Thyroid gland (tissue), 4 donors: Measurements from ENCODE around the gene PTPRJ. TPM values are rescaled to one million over a fixed set of nuclear protein-coding genes. Genes with fewer than 3 reads are reported as not detected.

Experiments
- DNase-seq, 2 donors: peaks; one replicate each; pipeline ENCODE4 v3.0.0-alpha.2; 2019
- H3K27ac ChIP-seq, 3 donors: fragments of 200-600 bp; sonication (generic); 1 replicate in 2 of 3; 2 replicates in 1 of 3; pipeline ENCODE4 v1.5.1; 2016 to 2019; ENCODE audit warnings: mild to moderate bottlenecking in 1 of 3, moderate library complexity in 1 of 3
- H3K27me3 ChIP-seq: fragments of 200-600 bp; sonication (generic); one replicate; pipeline ENCODE4 v1.5.1; 2019
- H3K36me3 ChIP-seq, 2 donors: fragments of 200-600 bp; sonication (generic); one replicate each; pipeline ENCODE4 v1.5.1; 2016 to 2019
- H3K4me1 ChIP-seq, 2 donors: fragments of 200-600 bp; sonication (generic); one replicate each; pipeline ENCODE4 v1.5.1; 2017 to 2019
- H3K4me3 ChIP-seq, 3 donors: fragments of 200-600 bp; sonication (generic); replicated peaks in 1 of 3; 1 replicate in 2 of 3; 2 replicates in 1 of 3; pipeline ENCODE4 v1.5.1; 2016; ENCODE audit warnings: mild to moderate bottlenecking in 1 of 3
- H3K9me3 ChIP-seq: fragments of 200-600 bp; sonication (generic); one replicate; pipeline ENCODE4 v1.5.1; 2017
- POLR2A ChIP-seq, 2 donors: fragments of 450-650 bp; IDR thresholded peaks; one replicate each; pipeline ENCODE4 v1.6.1; 2017; ENCODE audit warnings: antibody characterized with exemption in 2 of 2, mild to moderate bottlenecking in 2 of 2, moderate library complexity in 1 of 2
- WGBS, 2 donors: methylation state at CpG; one replicate each; pipeline ENCODE4 v1.1.5; 2017; 5-methylcytosine and 5-hydroxymethylcytosine counted together
- intact Hi-C: fragments of 100-400 bp; cut with DNase I; formaldehyde crosslinking; loops from one replicate; pipeline ENCODE4 v1.15.1; 2023
- total RNA-seq, 4 donors: library from RNA; depleted of rRNA; stranded (reverse); fragments of >200 nt; gene quantifications; one replicate each; pipeline ENCODE4 v1.2.3, GENCODE V29; 2016
- TF ChIP-seq, protein P1 (sequence below), 6 experiments: fragments of 200-600 bp in 3 of 6; fragments of 450-650 bp in 3 of 6; sonication (generic) in 3 of 6; IDR thresholded peaks; one replicate each; pipeline ENCODE4 v1.5.1; 2016 to 2019; ENCODE audit warnings: antibody characterized with exemption in 6 of 6, mild to moderate bottlenecking in 2 of 6, inconsistent platforms in 1 of 6, moderate library complexity in 1 of 6

Gene PTPRJ
- total RNA-seq, 4 donors from 2014 or later = 45.4 to 81.9 (median 58.6) TPM

DNA sequence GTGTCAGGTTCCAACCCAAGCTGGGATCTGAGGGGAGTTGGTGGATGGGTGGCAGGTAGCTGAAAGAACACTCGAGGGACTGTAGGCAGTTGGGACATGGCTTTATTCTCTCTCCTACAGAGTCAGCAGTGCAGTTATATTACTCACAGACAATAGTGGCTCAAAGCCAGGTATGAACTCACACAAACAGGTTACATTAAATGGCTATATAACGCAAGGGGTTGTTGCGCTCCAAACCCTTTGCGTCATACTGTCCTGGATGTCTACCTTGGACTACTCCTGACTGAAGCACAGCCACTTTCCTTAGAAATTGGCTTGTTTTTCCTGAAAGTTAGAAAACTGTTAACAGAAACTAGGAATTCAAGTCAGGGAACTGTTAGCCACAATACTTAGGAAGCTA is 169.9 kb downstream of the PTPRJ start:
- 72 to 78% methylated on average over 4 of the region's 4 CpGs for WGBS, 2 donors

DNA sequence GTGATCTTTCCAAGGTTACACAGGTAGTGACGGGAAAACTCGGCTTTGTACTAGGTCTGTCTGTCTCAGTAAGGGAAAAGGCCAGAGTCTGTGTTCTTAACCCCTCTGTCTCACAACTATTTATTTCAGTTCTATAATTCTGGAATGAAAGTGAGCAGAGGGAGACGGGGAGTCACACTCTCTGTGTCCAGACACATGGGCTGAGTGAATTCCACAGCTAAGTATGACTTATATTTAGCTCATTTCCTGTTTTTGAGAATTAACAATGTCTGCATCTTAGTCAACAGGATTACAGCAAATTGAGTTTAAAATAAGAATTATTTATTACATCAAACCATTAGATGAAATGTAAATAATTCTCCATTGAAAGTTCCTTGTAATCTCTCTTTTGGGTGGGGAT is 173.8 kb downstream of the PTPRJ start:
- Histone ChIP-seq H3K4me1 (peaks cover 0 to under 1% of the 10 kb centered on the region in 2 donors), H3K27me3 (no peaks in the 10 kb centered on the region), H3K36me3 (peaks cover 34 to 40% of the 10 kb centered on the region in 2 donors), H3K4me3 (no peak overlapping the region), H3K27ac (no peak overlapping the region), H3K9me3 (no peaks in the 10 kb centered on the region)
- WGBS, 2 donors = 92 to 93% methylated on average over 3 of the region's 3 CpGs
- TF ChIP-seq, protein P1, sequence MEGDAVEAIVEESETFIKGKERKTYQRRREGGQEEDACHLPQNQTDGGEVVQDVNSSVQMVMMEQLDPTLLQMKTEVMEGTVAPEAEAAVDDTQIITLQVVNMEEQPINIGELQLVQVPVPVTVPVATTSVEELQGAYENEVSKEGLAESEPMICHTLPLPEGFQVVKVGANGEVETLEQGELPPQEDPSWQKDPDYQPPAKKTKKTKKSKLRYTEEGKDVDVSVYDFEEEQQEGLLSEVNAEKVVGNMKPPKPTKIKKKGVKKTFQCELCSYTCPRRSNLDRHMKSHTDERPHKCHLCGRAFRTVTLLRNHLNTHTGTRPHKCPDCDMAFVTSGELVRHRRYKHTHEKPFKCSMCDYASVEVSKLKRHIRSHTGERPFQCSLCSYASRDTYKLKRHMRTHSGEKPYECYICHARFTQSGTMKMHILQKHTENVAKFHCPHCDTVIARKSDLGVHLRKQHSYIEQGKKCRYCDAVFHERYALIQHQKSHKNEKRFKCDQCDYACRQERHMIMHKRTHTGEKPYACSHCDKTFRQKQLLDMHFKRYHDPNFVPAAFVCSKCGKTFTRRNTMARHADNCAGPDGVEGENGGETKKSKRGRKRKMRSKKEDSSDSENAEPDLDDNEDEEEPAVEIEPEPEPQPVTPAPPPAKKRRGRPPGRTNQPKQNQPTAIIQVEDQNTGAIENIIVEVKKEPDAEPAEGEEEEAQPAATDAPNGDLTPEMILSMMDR (IDR thresholded peaks at IDR 0.05) = no peak
- no peak for TF ChIP-seq POLR2A (IDR thresholded peaks at IDR 0.05)
- DNase-seq = no peak
- intact Hi-C loops = no loop called here

More for the DNA sequence above, 169.9 kb downstream of the PTPRJ start:
- no peak for DNase-seq
- intact Hi-C loops = no loop called here
- H3K9me3 ChIP-seq = no peaks in the 10 kb centered on the region
- peak overlapping the region in 1 of 3 donors; percentile 65 for H3K27ac ChIP-seq
- peaks cover 3 to 4% of the 10 kb centered on the region in 2 donors for H3K4me1 ChIP-seq
- H3K27me3 ChIP-seq = no peaks in the 10 kb centered on the region
- no peak for TF ChIP-seq POLR2A (IDR thresholded peaks at IDR 0.05)
- TF ChIP-seq, protein P1 (IDR thresholded peaks at IDR 0.05) = no peak
- H3K36me3 ChIP-seq = peaks cover 23 to 33% of the 10 kb centered on the region in 2 donors
- no peak overlapping the region for H3K4me3 ChIP-seq

DNA sequence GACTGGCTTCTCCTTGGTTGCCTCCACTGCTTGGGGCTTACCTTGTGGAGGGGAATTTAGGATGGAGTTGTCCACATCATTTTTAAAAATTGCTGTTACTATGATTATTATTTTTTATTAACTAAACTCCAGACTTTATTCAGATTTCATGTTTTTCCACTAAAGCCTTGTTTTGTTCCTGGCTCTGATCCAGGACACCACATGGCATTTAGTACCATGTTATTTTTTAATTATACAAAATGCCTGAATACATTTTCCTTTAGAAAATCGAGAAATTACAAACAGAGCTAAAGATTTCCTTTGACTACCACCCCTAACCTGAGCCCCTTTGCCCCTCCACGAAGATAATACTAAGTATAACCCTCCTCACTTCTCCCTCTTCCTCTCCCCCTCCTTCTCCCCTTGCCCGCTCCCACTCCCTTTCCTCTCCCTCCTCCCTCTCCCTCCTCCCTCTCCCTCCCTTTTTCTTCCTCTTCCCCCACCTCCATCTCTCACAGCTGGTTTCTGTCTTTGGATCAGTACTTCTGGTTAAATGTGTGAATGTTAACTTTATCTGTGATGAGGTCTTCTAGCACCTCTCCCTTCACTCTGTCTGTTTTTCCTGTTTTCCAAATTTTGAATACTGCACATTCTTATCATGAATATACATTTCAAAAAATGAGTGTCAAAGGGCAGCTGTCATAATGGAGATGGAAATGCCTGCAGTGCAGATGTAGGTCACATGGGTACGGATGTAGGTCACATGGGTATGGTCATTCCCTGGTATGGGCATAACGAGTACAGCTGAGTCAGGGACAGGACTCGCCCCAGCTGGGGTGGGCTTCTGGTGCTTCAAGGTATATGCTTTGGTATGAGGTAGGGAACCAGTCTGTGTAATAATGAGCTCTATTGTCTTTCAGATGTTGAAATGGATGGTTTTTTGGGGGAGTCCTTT is 181.9 kb downstream of the PTPRJ start:
- no peak for TF ChIP-seq POLR2A (IDR thresholded peaks at IDR 0.05)
- TF ChIP-seq, protein P1 (IDR thresholded peaks at IDR 0.05) = no peak
- Histone ChIP-seq H3K36me3 (peaks cover 5 to 29% of the 10 kb centered on the region in 2 donors), H3K4me3 (no peak overlapping the region), H3K4me1 (no peaks in the 10 kb centered on the region), H3K27me3 (no peaks in the 10 kb centered on the region), H3K9me3 (no peaks in the 10 kb centered on the region), H3K27ac (no peak overlapping the region)
- intact Hi-C loops = no loop called here
- DNase-seq = no peak
- 79 to 81% methylated on average over 6 of the region's 6 CpGs for WGBS, 2 donors

DNA sequence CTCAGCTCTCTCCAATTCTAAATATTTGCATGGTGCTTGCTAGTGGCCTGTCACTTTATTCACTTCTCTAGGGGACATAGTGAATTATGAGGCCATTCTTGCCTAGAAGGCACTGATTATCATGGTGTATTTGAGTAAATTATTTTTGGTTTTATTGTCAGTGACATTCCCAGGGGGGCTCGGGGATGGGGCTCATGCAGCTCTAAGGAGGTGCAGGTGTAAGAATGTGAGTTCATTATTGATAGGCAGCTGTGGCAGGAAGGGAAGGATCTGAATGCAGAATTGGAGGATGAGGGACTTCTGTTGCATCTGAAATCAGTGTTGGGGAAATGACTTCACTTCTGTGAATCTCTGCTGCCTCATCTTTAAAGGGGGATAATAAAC is 182.5 kb downstream of the PTPRJ start:
- no peak for DNase-seq
- H3K4me1 ChIP-seq = no peaks in the 10 kb centered on the region
- H3K36me3 ChIP-seq = peaks cover 4 to 29% of the 10 kb centered on the region in 2 donors
- H3K4me3 ChIP-seq = no peak overlapping the region
- TF ChIP-seq POLR2A (IDR thresholded peaks at IDR 0.05) = no peak
- TF ChIP-seq, protein P1 (IDR thresholded peaks at IDR 0.05) = no peak
- intact Hi-C loops = no loop called here
- no peak overlapping the region for H3K27ac ChIP-seq
- no peaks in the 10 kb centered on the region for H3K9me3 ChIP-seq
- WGBS, 2 donors = 73 to 83% methylated on average over 1 of the region's 1 CpG
- H3K27me3 ChIP-seq = no peaks in the 10 kb centered on the region
